ENCODE measurements around the gene ATRN. TPM values are rescaled to one million over a fixed set of nuclear protein-coding genes. Genes with fewer than 3 reads are reported as not detected.
A peak's percentile ranks its signal among the peaks of the same experiment; 100 is the strongest.

ATRN gene
- polyA plus RNA-seq, 1 donor (not counting 4 experiments of a cell fraction or from before 2014, with no cell fraction given) = 49.9 TPM

GRCh38 chr20:3577366-3577765, 106.5 kb downstream of the ATRN start:
- Histone ChIP-seq H3K4me2 (ENCODE audit: control insufficient read depth, extremely low read depth, insufficient read depth, low read depth, low read length) (no peak overlapping the region), H3K27ac (ENCODE audit: control insufficient read depth, insufficient read depth, low read length) (no peak overlapping the region), H3K27me3 (ENCODE audit: control insufficient read depth, extremely low read depth, insufficient read depth, low read length) (no peaks in the 10 kb centered on the region), H3K9me1 (ENCODE audit: control insufficient read depth, extremely low read depth, insufficient read depth, low read length) (no peaks in the 10 kb centered on the region), H3K4me1 (ENCODE audit: control insufficient read depth, extremely low read depth, insufficient read depth, low read length) (no peaks in the 10 kb centered on the region), H3K9me3 (ENCODE audit: control insufficient read depth, low read depth, low read length) (no peaks in the 10 kb centered on the region), H3K36me3 (ENCODE audit: control insufficient read depth in 2 of 2, extremely low read depth in 1 of 2, insufficient read depth in 2 of 2, low read length in 2 of 2) (peaks cover 0 to 22% of the 10 kb centered on the region in 2 experiments), H2AFZ (ENCODE audit: control insufficient read depth, low read length) (no peak overlapping the region), H3K9ac (ENCODE audit: control insufficient read depth, extremely low read depth, insufficient read depth, low read length) (no peak overlapping the region), H3K79me2 (ENCODE audit: control insufficient read depth, insufficient read depth, low read length) (no peaks in the 10 kb centered on the region), H4K20me1 (ENCODE audit: control insufficient read depth, extremely low read depth, insufficient read depth, low read length) (no peaks in the 10 kb centered on the region), H3K4me3 (ENCODE audit: control insufficient read depth in 2 of 3, extremely low read depth in 1 of 3, insufficient read depth in 2 of 3, low read depth in 1 of 3, low read length in 3 of 3) (no peak overlapping the region)
- DNase-seq (ENCODE audit: low read depth, low spot score) (no peak), FAIRE-seq (no peak)
- dilution Hi-C loops (cut with MboI; ENCODE audit: extremely low pct_ligation_motif_present, low sequenced_read_pairs) = no loop called here
- TF ChIP-seq EZH2 (IDR thresholded peaks at IDR 0.05; ENCODE audit: low read length) (no peak), CTCF (optimal IDR thresholded peaks at IDR 0.05 in 1 of 3, IDR thresholded peaks at IDR 0.05 in 1 of 3, conservative IDR thresholded peaks at IDR 0.05 in 1 of 3; ENCODE audit: extremely low read depth in 1 of 3, insufficient read depth in 2 of 3, low read length in 3 of 3) (no peak)

- Histone ChIP-seq H3K4me1 (ENCODE audit: control insufficient read depth, extremely low read depth, insufficient read depth, low read length) (peaks cover 2% of the 10 kb centered on the region), H4K20me1 (ENCODE audit: control insufficient read depth, extremely low read depth, insufficient read depth, low read length) (no peaks in the 10 kb centered on the region), H3K9ac (ENCODE audit: control insufficient read depth, extremely low read depth, insufficient read depth, low read length) (no peak overlapping the region), H3K9me3 (ENCODE audit: control insufficient read depth, low read depth, low read length) (no peaks in the 10 kb centered on the region), H3K79me2 (ENCODE audit: control insufficient read depth, insufficient read depth, low read length) (no peaks in the 10 kb centered on the region), H2AFZ (ENCODE audit: control insufficient read depth, low read length) (no peak overlapping the region), H3K36me3 (ENCODE audit: control insufficient read depth in 2 of 2, extremely low read depth in 1 of 2, insufficient read depth in 2 of 2, low read length in 2 of 2) (peaks cover 7 to 31% of the 10 kb centered on the region in 2 experiments), H3K27ac (ENCODE audit: control insufficient read depth, insufficient read depth, low read length) (no peak overlapping the region), H3K27me3 (ENCODE audit: control insufficient read depth, extremely low read depth, insufficient read depth, low read length) (no peaks in the 10 kb centered on the region), H3K4me2 (ENCODE audit: control insufficient read depth, extremely low read depth, insufficient read depth, low read depth, low read length) (no peak overlapping the region), H3K4me3 (ENCODE audit: control insufficient read depth in 2 of 3, extremely low read depth in 1 of 3, insufficient read depth in 2 of 3, low read depth in 1 of 3, low read length in 3 of 3) (no peak overlapping the region), H3K9me1 (ENCODE audit: control insufficient read depth, extremely low read depth, insufficient read depth, low read length) (no peaks in the 10 kb centered on the region)
- TF ChIP-seq EZH2 (IDR thresholded peaks at IDR 0.05; ENCODE audit: low read length) (no peak), CTCF (optimal IDR thresholded peaks at IDR 0.05 in 1 of 3, IDR thresholded peaks at IDR 0.05 in 1 of 3, conservative IDR thresholded peaks at IDR 0.05 in 1 of 3; ENCODE audit: extremely low read depth in 1 of 3, insufficient read depth in 2 of 3, low read length in 3 of 3) (peak in 1 of 3 experiments; percentile 23)
- FAIRE-seq (no peak), DNase-seq (ENCODE audit: low read depth, low spot score) (no peak)
- dilution Hi-C loops (cut with MboI; ENCODE audit: extremely low pct_ligation_motif_present, low sequenced_read_pairs) = no loop called here
Observed at GRCh38 chr20:3580412-3580811, 109.6 kb downstream of the ATRN start.

Data from keratinocyte (primary cell).